Naive thymus-derived CD8-positive, alpha-beta T cell (primary cell): ENCODE measurements around the gene PGK2. TPM values are rescaled to one million over a fixed set of nuclear protein-coding genes. Genes with fewer than 3 reads are reported as not detected.
A peak's percentile ranks its signal among the peaks of the same experiment; 100 is the strongest.
"Not testable (repeated sequence)": the region's sequence is repeated elsewhere in the genome, so short reads cannot be mapped to it uniquely, and the experiment has no call there.

Experiments
- ATAC-seq, 2 donors: fragments of 150-1000 bp; cut with Tn5 transposase in 1 of 2; sonication (Bioruptor Pico), chemical (Tn5 transposase) in 1 of 2; 1 replicate in 1 of 2; 2 replicates in 1 of 2; pipeline ENCODE4 v1.10.0; 2021; ENCODE audit warnings: mild to moderate bottlenecking in 2 of 2, moderate library complexity in 2 of 2
- POLR2A ChIA-PET: fragments of 350-600 bp; sonication (Branson Sonifier 250); formaldehyde crosslinking; loops from one replicate; lab custom pipeline; 2021; ENCODE audit warnings: antibody characterized with exemption; lab: Charles Lee
- DNase-seq, 10 donors: peaks; one replicate each; pipeline versions ENCODE4 v3.0.0 to v3.0.0-alpha.2; 2020 to 2022
- H3K27ac Mint-ChIP-seq, 10 donors: one replicate each; pipeline ENCODE4 v1.8.0; 2020 to 2022; ENCODE audit warnings: mild to moderate bottlenecking in 10 of 10, mixed read lengths in 10 of 10, moderate library complexity in 4 of 10, inconsistent platforms in 1 of 10
- H3K27me3 Mint-ChIP-seq, 5 donors: one replicate each; pipeline ENCODE4 v1.8.0; 2021 to 2022; ENCODE audit warnings: mixed read lengths in 5 of 5
- H3K36me3 Mint-ChIP-seq, 3 donors: one replicate each; pipeline ENCODE4 v1.8.0; 2020 to 2022; ENCODE audit warnings: mixed read lengths in 3 of 3, mild to moderate bottlenecking in 2 of 3, inconsistent platforms in 1 of 3
- H3K4me1 Mint-ChIP-seq, 4 donors: one replicate each; pipeline ENCODE4 v1.8.0; 2021 to 2022; ENCODE audit warnings: mixed read lengths in 4 of 4
- H3K4me3 Mint-ChIP-seq, 10 donors: one replicate each; pipeline ENCODE4 v1.8.0; 2020 to 2022; ENCODE audit warnings: mild to moderate bottlenecking in 10 of 10, mixed read lengths in 10 of 10, moderate library complexity in 6 of 10, inconsistent platforms in 1 of 10
- H3K9me3 Mint-ChIP-seq, 9 donors: one replicate each; pipeline ENCODE4 v1.8.0; 2020 to 2022; ENCODE audit warnings: mixed read lengths in 9 of 9, mild to moderate bottlenecking in 3 of 9, inconsistent platforms in 1 of 9, moderate library complexity in 1 of 9
- polyA plus RNA-seq, 3 donors: library from polyadenylated mRNA; unstranded; fragments of 300-500 nt; fragmentation: Illumina TruSeq; gene quantifications; one replicate each; pipeline ENCODE4 v1.2.3, GENCODE V29; 2021
- total RNA-seq, 8 experiments: library from RNA in 2 of 8; stranded (reverse) in 2 of 8; gene quantifications; one replicate each; pipeline ENCODE4 v1.2.3 and lab custom pipeline; 2021 to 2026

The PGK2 gene
- total RNA-seq (not detected), polyA plus RNA-seq (not detected), total RNA-seq (lab: John Stamatoyannopoulos, UW) (0 reads per million in 6 experiments)

DNA sequence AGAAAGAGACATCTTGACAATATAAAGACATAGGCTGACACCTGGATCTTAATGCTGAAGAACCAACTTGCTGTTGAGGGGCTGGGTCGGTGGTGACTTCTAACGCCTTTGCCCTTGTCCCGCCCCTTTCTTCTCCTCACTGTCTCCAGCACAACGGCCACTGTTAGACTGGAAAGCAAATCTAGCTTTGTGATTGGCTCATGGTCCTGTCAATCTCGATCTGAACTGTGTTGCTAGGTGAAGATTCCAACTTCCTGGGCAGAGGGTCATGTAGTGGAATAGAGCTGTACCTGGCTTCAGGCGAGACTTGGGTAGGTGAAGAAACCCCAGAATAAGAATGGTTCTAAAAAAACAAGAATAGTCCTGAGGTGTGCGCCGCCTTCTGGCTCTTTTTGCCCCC lies at the start of gene PGK2:
TSS of gene PGK2 (minus strand) at position 110 of the 400 bp plus-strand sequence. CDS start at position 12, 98 bp downstream.
- peak within 1 kb of the TSS in 1 of 10 donors; percentile 63 for H3K27ac Mint-ChIP-seq
- no peaks in the 10 kb centered on the region for H3K27me3 Mint-ChIP-seq
- H3K9me3 Mint-ChIP-seq: peaks cover 0 to 24% (median 2%) of the 10 kb centered on the region in 9 donors
- POLR2A ChIA-PET: no interaction called here
- H3K36me3 Mint-ChIP-seq: no peaks in the 10 kb centered on the region
- no peak for DNase-seq
- ATAC-seq: no peak
- no peaks in the 10 kb centered on the region for H3K4me1 Mint-ChIP-seq
- H3K4me3 Mint-ChIP-seq: no peak within 1 kb of the TSS

DNA sequence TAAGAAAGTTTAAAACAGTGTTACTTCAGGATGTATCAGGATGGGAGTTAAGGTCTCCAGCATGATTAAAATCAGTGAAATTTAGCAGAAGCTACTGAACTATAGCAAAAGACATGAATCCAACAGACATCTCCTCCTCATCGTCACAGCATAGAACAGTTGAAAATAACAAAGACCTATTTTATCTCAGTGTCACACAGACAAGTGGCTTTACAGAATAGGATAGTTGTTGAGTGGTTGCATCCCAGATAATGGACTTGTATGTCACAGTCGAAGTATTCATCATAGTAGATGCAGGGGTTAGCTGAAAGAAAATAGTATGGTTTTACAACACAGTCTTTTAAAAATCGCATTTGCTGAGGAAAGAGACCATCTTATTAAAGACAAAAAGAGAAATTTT lies 48.1 kb upstream of the PGK2 start:
- H3K36me3 Mint-ChIP-seq: no peaks in the 10 kb centered on the region
- H3K4me1 Mint-ChIP-seq: no peaks in the 10 kb centered on the region
- no peaks in the 10 kb centered on the region for H3K27me3 Mint-ChIP-seq
- POLR2A ChIA-PET: no interaction called here
- no peak for ATAC-seq
- H3K4me3 Mint-ChIP-seq: no peak overlapping the region
- DNase-seq: no peak
- H3K27ac Mint-ChIP-seq: no peak overlapping the region
- peaks cover 0 to 3% (median 0%) of the 10 kb centered on the region in 9 donors for H3K9me3 Mint-ChIP-seq

DNA sequence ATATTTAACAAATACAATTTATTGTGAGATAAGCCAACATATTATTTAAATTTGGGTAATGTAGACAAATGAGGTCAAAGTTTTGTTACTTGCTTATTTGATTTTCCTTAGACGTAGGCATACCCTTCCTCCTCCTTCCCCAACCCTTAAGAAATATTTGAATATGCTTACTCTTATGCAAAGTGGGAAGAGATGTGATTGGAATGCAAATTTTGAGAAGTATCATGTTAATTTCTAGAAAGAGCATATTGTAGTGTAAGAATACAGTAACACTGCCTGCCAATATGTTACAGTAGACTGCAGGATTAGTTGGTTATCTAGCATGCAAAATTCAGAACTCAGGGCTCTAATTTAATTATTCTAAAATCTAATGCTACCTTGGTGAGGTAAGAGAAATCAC lies 46.3 kb upstream of the PGK2 start:
- H3K4me1 Mint-ChIP-seq: no peaks in the 10 kb centered on the region
- ATAC-seq (no peak), DNase-seq (no peak)
- POLR2A ChIA-PET: no interaction called here
- peaks cover 0 to 5% (median 0%) of the 10 kb centered on the region in 9 donors for H3K9me3 Mint-ChIP-seq
- no peak overlapping the region for H3K4me3 Mint-ChIP-seq
- no peak overlapping the region for H3K27ac Mint-ChIP-seq
- no peaks in the 10 kb centered on the region for H3K27me3 Mint-ChIP-seq
- no peaks in the 10 kb centered on the region for H3K36me3 Mint-ChIP-seq

DNA sequence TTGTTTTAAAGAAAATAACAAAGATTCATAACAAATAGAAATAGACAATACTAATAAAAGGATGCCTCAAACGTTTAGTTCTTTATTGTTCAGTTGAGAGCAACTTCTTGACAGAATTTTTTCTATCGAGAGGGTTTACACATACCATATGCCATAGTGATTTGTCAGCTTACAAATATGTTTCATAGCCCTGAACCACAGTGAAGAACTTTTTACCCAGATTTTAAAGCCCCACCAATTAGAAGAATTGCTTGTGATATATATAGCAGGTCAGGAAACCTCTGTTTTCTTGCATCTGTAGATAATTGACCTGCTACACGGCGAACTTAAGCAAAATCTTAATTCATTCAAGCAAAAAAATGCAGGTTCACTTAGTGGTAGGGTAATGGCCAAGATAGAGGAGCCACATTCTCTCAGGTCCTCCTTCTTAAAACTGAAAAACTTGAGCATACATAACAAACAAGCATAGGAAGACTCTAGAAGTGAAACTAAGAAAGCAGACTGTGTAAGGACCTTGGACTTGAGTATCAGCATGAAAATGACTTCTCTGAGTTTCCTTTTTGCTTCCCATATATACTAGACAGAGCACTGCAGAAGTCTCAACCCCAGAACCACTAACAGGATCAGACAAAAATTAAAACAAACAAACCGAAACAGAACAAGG lies 39.8 kb upstream of the PGK2 start:
- Mint-ChIP-seq H3K9me3 (peaks cover 0 to 3% (median 0%) of the 10 kb centered on the region in 9 donors), H3K4me1 (no peaks in the 10 kb centered on the region), H3K4me3 (no peak overlapping the region), H3K27ac (no peak overlapping the region), H3K36me3 (no peaks in the 10 kb centered on the region), H3K27me3 (no peaks in the 10 kb centered on the region)
- POLR2A ChIA-PET: no interaction called here
- ATAC-seq (no peak), DNase-seq (no peak)

- Mint-ChIP-seq H3K27me3 (peaks cover 0 to 1% (median 0%) of the 10 kb centered on the region in 5 donors), H3K4me1 (no peaks in the 10 kb centered on the region), H3K36me3 (no peaks in the 10 kb centered on the region), H3K9me3 (peaks cover 0 to 29% (median 6%) of the 10 kb centered on the region in 9 donors), H3K4me3 (no peak overlapping the region), H3K27ac (no peak overlapping the region)
- ATAC-seq: no peak
- POLR2A ChIA-PET: no interaction called here
- DNase-seq: no peak
Observed at GRCh38 chr6:49815166-49815565, 28.1 kb upstream of the PGK2 start.

DNA sequence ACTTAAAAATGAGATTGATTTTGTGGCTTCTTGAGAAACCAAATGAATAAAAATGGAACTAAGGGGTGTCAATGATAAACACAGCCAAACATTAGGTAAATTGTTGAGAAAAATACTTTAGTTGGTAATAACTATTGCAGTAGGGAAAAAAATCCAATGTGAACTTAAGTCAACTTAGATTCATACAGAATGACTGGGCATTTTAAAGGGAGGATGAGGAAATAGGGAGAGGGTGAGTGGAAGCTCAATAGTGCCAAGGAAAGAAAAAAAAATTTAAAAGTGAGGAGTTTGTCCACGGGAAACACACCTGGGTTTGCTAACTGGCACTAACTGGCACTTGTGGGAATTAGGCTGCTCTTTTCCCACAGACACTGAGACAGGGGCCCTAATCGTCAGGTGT lies 26.2 kb upstream of the PGK2 start:
- DNase-seq (no peak), ATAC-seq (no peak)
- POLR2A ChIA-PET: no interaction called here
- no peak overlapping the region for H3K27ac Mint-ChIP-seq
- no peaks in the 10 kb centered on the region for H3K36me3 Mint-ChIP-seq
- H3K27me3 Mint-ChIP-seq: peaks cover 0 to 1% (median 0%) of the 10 kb centered on the region in 5 donors
- no peaks in the 10 kb centered on the region for H3K4me1 Mint-ChIP-seq
- H3K4me3 Mint-ChIP-seq: no peak overlapping the region
- H3K9me3 Mint-ChIP-seq: peaks cover 0 to 29% (median 6%) of the 10 kb centered on the region in 9 donors

DNA sequence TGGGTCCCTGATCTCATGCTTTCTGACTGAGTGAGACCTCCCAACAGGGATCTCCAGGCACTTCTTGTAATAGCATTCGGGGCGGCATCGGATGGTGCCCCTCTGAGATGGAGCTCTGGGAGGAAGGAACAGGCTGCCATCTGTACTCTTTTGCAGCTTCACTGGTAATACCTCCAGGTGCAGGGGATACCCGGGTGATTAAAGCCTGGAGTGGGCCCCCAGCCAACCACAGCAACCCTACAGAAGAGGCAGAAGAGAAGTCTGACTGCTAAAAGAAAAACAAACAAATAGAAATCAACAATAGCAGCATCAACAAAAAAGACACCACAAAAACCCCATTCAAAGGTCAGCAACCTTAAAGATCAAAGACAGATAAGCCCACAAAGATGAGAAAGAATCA lies 19.1 kb upstream of the PGK2 start:
- ATAC-seq (no peak), DNase-seq (no peak)
- H3K27ac Mint-ChIP-seq: no peak overlapping the region
- POLR2A ChIA-PET: no interaction called here
- no peaks in the 10 kb centered on the region for H3K27me3 Mint-ChIP-seq
- H3K36me3 Mint-ChIP-seq: no peaks in the 10 kb centered on the region
- no peaks in the 10 kb centered on the region for H3K4me1 Mint-ChIP-seq
- H3K4me3 Mint-ChIP-seq: no peak overlapping the region
- peaks cover 0 to 27% (median 12%) of the 10 kb centered on the region in 9 donors for H3K9me3 Mint-ChIP-seq

DNA sequence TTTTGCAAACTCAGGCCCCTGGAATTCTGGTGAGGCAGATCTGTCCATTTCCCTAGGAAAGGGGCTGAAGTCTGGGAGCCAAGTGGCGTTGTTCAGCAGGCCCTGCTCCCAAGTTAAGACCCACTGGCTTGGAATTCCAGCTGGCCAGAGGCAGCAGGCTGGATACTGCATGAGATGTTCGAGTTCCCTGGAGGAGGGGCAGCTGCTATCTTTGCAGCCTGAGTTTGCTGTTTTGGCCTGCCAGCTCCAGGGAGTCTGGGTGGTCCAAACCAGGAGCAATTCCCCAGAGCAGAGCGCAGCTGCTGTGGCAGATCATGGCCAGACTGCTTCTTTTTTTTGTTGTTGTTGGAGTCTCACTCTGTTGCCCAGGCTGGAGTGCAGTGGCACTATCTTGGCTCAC lies 18.2 kb upstream of the PGK2 start:
- Mint-ChIP-seq H3K36me3 (no peaks in the 10 kb centered on the region), H3K27ac (no peak overlapping the region), H3K4me1 (no peaks in the 10 kb centered on the region), H3K27me3 (no peaks in the 10 kb centered on the region), H3K4me3 (no peak overlapping the region), H3K9me3 (peaks cover 0 to 27% (median 10%) of the 10 kb centered on the region in 9 donors)
- DNase-seq (no peak), ATAC-seq (no peak)
- POLR2A ChIA-PET: no interaction called here

GRCh38 chr6:49801525-49801924 lies 14.4 kb upstream of the PGK2 start:
- DNase-seq (no peak), ATAC-seq (no peak)
- no peak overlapping the region for H3K27ac Mint-ChIP-seq
- peaks cover 0 to 7% (median 1%) of the 10 kb centered on the region in 9 donors for H3K9me3 Mint-ChIP-seq
- H3K36me3 Mint-ChIP-seq: no peaks in the 10 kb centered on the region
- H3K4me3 Mint-ChIP-seq: no peak overlapping the region
- no peaks in the 10 kb centered on the region for H3K4me1 Mint-ChIP-seq
- POLR2A ChIA-PET: no interaction called here
- no peaks in the 10 kb centered on the region for H3K27me3 Mint-ChIP-seq

- POLR2A ChIA-PET: no interaction called here
- Mint-ChIP-seq H3K36me3 (no peaks in the 10 kb centered on the region), H3K4me1 (no peaks in the 10 kb centered on the region), H3K4me3 (no peak overlapping the region), H3K9me3 (peaks cover 0 to 2% (median 0%) of the 10 kb centered on the region in 9 donors), H3K27ac (no peak overlapping the region), H3K27me3 (no peaks in the 10 kb centered on the region)
- ATAC-seq: no peak
- DNase-seq: no peak
Observed at GRCh38 chr6:49799090-49799489, 12.0 kb upstream of the PGK2 start.

- H3K9me3 Mint-ChIP-seq, POLR2A ChIA-PET, H3K4me1 Mint-ChIP-seq, H3K27ac Mint-ChIP-seq, ATAC-seq, H3K27me3 Mint-ChIP-seq, H3K36me3 Mint-ChIP-seq, DNase-seq, H3K4me3 Mint-ChIP-seq: not testable (repeated sequence)
Observed at GRCh38 chr6:49796842-49797455, 9.9 kb upstream of the PGK2 start.

DNA sequence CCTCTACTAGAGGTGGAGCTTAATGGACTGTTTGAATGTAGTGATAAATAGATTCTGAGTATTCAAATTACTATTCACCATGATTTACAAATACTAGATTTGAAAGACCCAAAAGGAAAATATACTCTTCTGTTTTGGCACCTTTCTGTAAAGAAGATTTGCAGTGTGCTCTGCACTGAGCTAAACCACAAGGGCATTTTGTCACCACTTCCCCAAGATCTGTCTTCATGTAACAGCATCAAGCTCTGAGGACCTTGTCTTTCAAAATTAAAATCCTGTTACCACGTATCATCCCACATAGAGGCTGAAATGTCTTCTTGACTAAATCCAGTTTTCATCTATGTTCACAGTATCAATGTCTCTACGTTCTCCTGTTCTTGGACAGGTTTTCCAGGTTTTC lies 3.3 kb upstream of the PGK2 start:
- POLR2A ChIA-PET: no interaction called here
- Mint-ChIP-seq H3K27me3 (no peaks in the 10 kb centered on the region), H3K4me1 (no peaks in the 10 kb centered on the region), H3K4me3 (no peak overlapping the region), H3K36me3 (no peaks in the 10 kb centered on the region), H3K27ac (no peak overlapping the region), H3K9me3 (peaks cover 0 to 14% (median 2%) of the 10 kb centered on the region in 9 donors)
- ATAC-seq: no peak
- DNase-seq: no peak

DNA sequence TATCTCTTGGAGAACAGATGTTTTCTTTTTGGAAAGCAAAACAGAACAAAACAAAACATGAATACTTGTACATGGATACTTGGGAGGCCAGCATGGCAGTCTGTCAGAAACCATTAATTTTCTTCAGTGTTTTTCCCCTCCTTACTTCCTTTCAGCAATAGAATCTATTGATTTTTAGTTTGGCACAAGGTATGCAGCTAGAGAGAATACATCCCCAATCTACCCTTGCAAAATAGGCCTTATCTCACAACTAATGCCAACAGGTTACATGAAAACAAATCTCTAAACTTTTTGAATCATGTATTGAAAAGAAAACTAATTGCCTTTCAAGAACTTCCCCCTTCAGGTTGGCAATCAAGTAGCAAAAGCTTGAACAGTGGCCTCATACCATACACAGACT lies 2.8 kb downstream of the PGK2 start:
- H3K27me3 Mint-ChIP-seq: no peaks in the 10 kb centered on the region
- no peaks in the 10 kb centered on the region for H3K36me3 Mint-ChIP-seq
- no peak overlapping the region for H3K27ac Mint-ChIP-seq
- no peaks in the 10 kb centered on the region for H3K4me1 Mint-ChIP-seq
- POLR2A ChIA-PET: no interaction called here
- ATAC-seq (no peak), DNase-seq (no peak)
- H3K4me3 Mint-ChIP-seq: no peak overlapping the region
- peaks cover 0 to 15% (median 2%) of the 10 kb centered on the region in 9 donors for H3K9me3 Mint-ChIP-seq
